Measurements from ENCODE around the gene LCE2A. TPM values are rescaled to one million over a fixed set of nuclear protein-coding genes. Genes with fewer than 3 reads are reported as not detected.

The LCE2A gene
- polyA plus RNA-seq, 1 of the 3 experiments (the other 2 are of a cell fraction): not detected

- H3K27me3 ChIP-seq (ENCODE audit: insufficient read depth): no peaks in the 10 kb centered on the region
- no peak for TF ChIP-seq SMC3 (IDR thresholded peaks at IDR 0.05; ENCODE audit: low read depth, low read length)
- TF ChIP-seq USF2 (IDR thresholded peaks at IDR 0.05; ENCODE audit: borderline replicate concordance, low read depth, low read length): no peak
- TF ChIP-seq TEAD4 (IDR thresholded peaks at IDR 0.05; ENCODE audit: borderline replicate concordance, insufficient read depth): no peak
- TF ChIP-seq IRF3 (IDR thresholded peaks at IDR 0.05; ENCODE audit: low read depth, low read length): no peak
- no peak for TF ChIP-seq MXI1 (IDR thresholded peaks at IDR 0.05; ENCODE audit: low read depth, low read length)
- TF ChIP-seq REST (IDR thresholded peaks at IDR 0.05; ENCODE audit: low read depth, low read length): no peak
- no peak for TF ChIP-seq JUND (IDR thresholded peaks at IDR 0.05)
- TF ChIP-seq CHD2 (IDR thresholded peaks at IDR 0.05; ENCODE audit: low read length, partially characterized antibody): no peak
- no peak for TF ChIP-seq POLR2AphosphoS5 (IDR thresholded peaks at IDR 0.05; ENCODE audit: low read depth, low read length)
- TF ChIP-seq USF1 (IDR thresholded peaks at IDR 0.05; ENCODE audit: borderline replicate concordance, low read depth): no peak
- no peak for TF ChIP-seq RAD21 (IDR thresholded peaks at IDR 0.05; ENCODE audit: low read length)
- TF ChIP-seq GABPA (IDR thresholded peaks at IDR 0.05; ENCODE audit: low read depth): no peak
- no peak for TF ChIP-seq YY1 (IDR thresholded peaks at IDR 0.05; ENCODE audit: low read depth)
- TF ChIP-seq TCF12 (IDR thresholded peaks at IDR 0.05): no peak
- H3K9me3 ChIP-seq: no peaks in the 10 kb centered on the region
- no peak overlapping the region for H3K9ac ChIP-seq
- ChIA-PET CTCF (no interaction called here), POLR2A (no interaction called here)
- H3K36me3 ChIP-seq (replicated peaks in 1 of 2; ENCODE audit: control insufficient read depth in 1 of 2, insufficient read depth in 2 of 2, low read length in 1 of 2): no peaks in the 10 kb centered on the region
- no CpG with 5 or more reads among the region's 6 CpGs for WGBS (ENCODE audit: low lambda C conversion rate)
- no peak overlapping the region for H2AFZ ChIP-seq (ENCODE audit: low read depth)
- no peaks in the 10 kb centered on the region for H3K9me2 ChIP-seq
- H3K27ac ChIP-seq (ENCODE audit: low read depth in 2 of 2, low read length in 1 of 2): no peak overlapping the region
- H3F3A ChIP-seq (replicated peaks; ENCODE audit: insufficient read depth): no peaks in the 10 kb centered on the region
- DNase-seq: no peak
- H4K20me1 ChIP-seq (ENCODE audit: insufficient read depth): no peaks in the 10 kb centered on the region
- H3K4me2 ChIP-seq: no peak overlapping the region
- no peak overlapping the region for H3K4me3 ChIP-seq (ENCODE audit: low read depth in 2 of 2, low read length in 1 of 2)
- no peaks in the 10 kb centered on the region for H3K79me2 ChIP-seq (ENCODE audit: insufficient read depth)
- no peaks in the 10 kb centered on the region for H3K4me1 ChIP-seq (ENCODE audit: control insufficient read depth in 1 of 2, insufficient read depth in 2 of 2, low read depth in 1 of 2, low read length in 1 of 2)
These were observed 18.7 kb upstream of the LCE2A start for GRCh38 chr1:152679459-152679858.

Data from SK-N-SH (cell line).